DOHH2 (cell line): Measurements from ENCODE around the gene NBAS.

ENCODE experiments used
- EZH2phosphoT487 ChIP-seq: fragments of 200-600 bp; sonication (generic); IDR thresholded peaks from 2 replicates; pipeline ENCODE4 v1.6.1; 2017; ENCODE audit warnings: borderline replicate concordance, mild to moderate bottlenecking, antibody characterized with exemption, low read length, moderate library complexity, mixed read lengths
- TF ChIP-seq, protein P1 (sequence below): fragments of 200-600 bp; sonication (generic); IDR thresholded peaks from one replicate; pipeline ENCODE4 v1.5.1; 2014; ENCODE audit warnings: antibody characterized with exemption, mild to moderate bottlenecking, low read depth, low read length; ENCODE audit not compliant: poor library complexity, severe bottlenecking

DNA sequence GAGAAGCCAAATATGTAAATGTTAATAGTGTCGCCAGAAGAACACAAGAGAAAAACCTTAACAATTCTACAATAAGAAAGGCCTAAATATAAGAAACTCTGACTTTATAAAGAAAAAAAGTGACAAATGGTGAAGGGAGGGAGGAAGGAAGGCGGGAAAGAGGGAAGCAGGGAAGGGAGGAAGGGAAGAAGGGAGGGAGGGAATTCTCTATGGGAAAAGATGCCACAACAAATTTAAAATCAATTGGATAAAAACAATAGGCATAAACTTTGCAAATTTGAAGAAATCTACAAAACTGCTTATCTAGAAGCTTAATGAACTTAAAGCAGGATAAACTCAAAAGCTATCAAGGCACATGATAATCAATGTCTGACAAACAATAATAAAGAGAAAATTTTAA is 16.9 kb downstream of the NBAS start:
- TF ChIP-seq, protein P1, sequence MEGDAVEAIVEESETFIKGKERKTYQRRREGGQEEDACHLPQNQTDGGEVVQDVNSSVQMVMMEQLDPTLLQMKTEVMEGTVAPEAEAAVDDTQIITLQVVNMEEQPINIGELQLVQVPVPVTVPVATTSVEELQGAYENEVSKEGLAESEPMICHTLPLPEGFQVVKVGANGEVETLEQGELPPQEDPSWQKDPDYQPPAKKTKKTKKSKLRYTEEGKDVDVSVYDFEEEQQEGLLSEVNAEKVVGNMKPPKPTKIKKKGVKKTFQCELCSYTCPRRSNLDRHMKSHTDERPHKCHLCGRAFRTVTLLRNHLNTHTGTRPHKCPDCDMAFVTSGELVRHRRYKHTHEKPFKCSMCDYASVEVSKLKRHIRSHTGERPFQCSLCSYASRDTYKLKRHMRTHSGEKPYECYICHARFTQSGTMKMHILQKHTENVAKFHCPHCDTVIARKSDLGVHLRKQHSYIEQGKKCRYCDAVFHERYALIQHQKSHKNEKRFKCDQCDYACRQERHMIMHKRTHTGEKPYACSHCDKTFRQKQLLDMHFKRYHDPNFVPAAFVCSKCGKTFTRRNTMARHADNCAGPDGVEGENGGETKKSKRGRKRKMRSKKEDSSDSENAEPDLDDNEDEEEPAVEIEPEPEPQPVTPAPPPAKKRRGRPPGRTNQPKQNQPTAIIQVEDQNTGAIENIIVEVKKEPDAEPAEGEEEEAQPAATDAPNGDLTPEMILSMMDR, result no peak
- no peak for TF ChIP-seq EZH2phosphoT487
